GM18951 (cell line): ENCODE results near the gene PKNOX2.

Experiments used
- POLR2A ChIP-seq: IDR thresholded peaks from 4 replicates; pipeline ENCODE4 v1.6.1; 2011; ENCODE audit warnings: mild to moderate bottlenecking; ENCODE audit not compliant: insufficient read length, insufficient read depth; ENCODE audit errors: extremely low read depth
- in situ Hi-C: fragments of 300-500 bp; cut with MboI; formaldehyde crosslinking; loops from one replicate; pipeline ENCODE4 v1.12.0; 2022; ENCODE audit warnings: low sequenced_read_pairs, mixed read lengths, inconsistent platforms; ENCODE audit not compliant: unreplicated experiment

The PKNOX2 gene

GRCh38 chr11:125289419-125290098 is 125.0 kb downstream of the PKNOX2 start:
- no peak for TF ChIP-seq POLR2A
- in situ Hi-C loops: no loop called here

GRCh38 chr11:125290263-125290662 is 125.7 kb downstream of the PKNOX2 start:
- in situ Hi-C loops: no loop called here
- TF ChIP-seq POLR2A: no peak

GRCh38 chr11:125292100-125292499 is 127.5 kb downstream of the PKNOX2 start:
- TF ChIP-seq POLR2A: no peak
- in situ Hi-C loops: no loop called here

- in situ Hi-C loops: no loop called here
- no peak for TF ChIP-seq POLR2A
These were observed 129.0 kb downstream of the PKNOX2 start for GRCh38 chr11:125293596-125293995.

- in situ Hi-C loops: no loop called here
- no peak for TF ChIP-seq POLR2A
These were observed 131.4 kb downstream of the PKNOX2 start for GRCh38 chr11:125295931-125296330.

- in situ Hi-C loops: no loop called here
- TF ChIP-seq POLR2A: no peak
These were observed 132.9 kb downstream of the PKNOX2 start for GRCh38 chr11:125297346-125297915.

- no peak for TF ChIP-seq POLR2A
- in situ Hi-C loops: no loop called here
These were observed 134.6 kb downstream of the PKNOX2 start for GRCh38 chr11:125299061-125299615.

GRCh38 chr11:125299821-125300220 is 135.3 kb downstream of the PKNOX2 start:
- in situ Hi-C loops: no loop called here
- TF ChIP-seq POLR2A: no peak

GRCh38 chr11:125300791-125301218 is 136.3 kb downstream of the PKNOX2 start:
- no peak for TF ChIP-seq POLR2A
- in situ Hi-C loops: no loop called here

GRCh38 chr11:125301346-125301745 is 136.8 kb downstream of the PKNOX2 start:
- in situ Hi-C loops: no loop called here
- TF ChIP-seq POLR2A: no peak

- no peak for TF ChIP-seq POLR2A
- in situ Hi-C loops: no loop called here
These were observed 138.6 kb downstream of the PKNOX2 start for GRCh38 chr11:125303186-125303585.

GRCh38 chr11:125303694-125304093 is 139.1 kb downstream of the PKNOX2 start:
- in situ Hi-C loops: no loop called here
- TF ChIP-seq POLR2A: no peak

GRCh38 chr11:125304136-125304535 is 139.6 kb downstream of the PKNOX2 start:
- in situ Hi-C loops: no loop called here
- no peak for TF ChIP-seq POLR2A

GRCh38 chr11:125304876-125305275 is 140.3 kb downstream of the PKNOX2 start:
- in situ Hi-C loops: no loop called here

More at GRCh38 chr11:125304876-125305275, 140.3 kb downstream of the PKNOX2 start:
- TF ChIP-seq POLR2A: no peak
